ENCODE data around the gene NPR1.

Gene NPR1

DNA sequence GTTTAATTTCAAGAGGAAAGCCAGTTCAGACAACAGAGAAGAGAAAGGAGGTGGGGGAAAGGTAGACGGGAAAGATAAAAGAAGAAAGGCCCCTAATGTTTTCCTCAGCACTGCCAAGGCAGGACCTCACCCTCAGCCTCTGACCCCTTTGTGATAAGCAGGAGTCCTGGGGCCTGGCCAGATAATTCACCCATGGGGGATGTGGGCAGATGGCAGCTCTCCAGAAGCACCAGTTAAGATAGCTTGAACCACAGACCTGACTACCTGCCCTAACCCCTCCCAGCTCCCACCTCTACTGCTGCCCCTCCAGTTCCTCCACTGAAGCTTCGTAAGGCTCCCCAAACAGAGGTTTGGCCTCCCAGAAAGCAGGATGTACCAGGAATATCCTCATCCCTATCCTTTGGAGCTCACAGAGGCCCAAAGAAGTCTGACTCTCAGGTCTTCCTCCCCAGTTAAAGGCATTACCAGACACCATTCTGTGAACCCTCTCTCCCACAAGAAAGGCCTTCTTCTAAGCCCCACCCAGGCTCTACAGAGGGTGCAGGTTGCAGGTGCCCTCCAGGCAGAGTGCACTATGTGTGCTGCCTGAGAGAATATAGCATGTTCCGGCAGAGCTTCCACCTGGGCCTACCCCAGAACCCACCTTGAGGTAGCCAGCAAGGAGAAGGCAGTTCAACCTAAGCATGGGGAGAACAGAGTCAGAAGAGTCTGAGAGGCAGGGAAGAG lies 29.2 kb upstream of the NPR1 start:
- TF ChIP-seq, protein P1, sequence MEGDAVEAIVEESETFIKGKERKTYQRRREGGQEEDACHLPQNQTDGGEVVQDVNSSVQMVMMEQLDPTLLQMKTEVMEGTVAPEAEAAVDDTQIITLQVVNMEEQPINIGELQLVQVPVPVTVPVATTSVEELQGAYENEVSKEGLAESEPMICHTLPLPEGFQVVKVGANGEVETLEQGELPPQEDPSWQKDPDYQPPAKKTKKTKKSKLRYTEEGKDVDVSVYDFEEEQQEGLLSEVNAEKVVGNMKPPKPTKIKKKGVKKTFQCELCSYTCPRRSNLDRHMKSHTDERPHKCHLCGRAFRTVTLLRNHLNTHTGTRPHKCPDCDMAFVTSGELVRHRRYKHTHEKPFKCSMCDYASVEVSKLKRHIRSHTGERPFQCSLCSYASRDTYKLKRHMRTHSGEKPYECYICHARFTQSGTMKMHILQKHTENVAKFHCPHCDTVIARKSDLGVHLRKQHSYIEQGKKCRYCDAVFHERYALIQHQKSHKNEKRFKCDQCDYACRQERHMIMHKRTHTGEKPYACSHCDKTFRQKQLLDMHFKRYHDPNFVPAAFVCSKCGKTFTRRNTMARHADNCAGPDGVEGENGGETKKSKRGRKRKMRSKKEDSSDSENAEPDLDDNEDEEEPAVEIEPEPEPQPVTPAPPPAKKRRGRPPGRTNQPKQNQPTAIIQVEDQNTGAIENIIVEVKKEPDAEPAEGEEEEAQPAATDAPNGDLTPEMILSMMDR (IDR thresholded peaks at IDR 0.05; ENCODE audit: low read depth, low read length, missing control alignments), result no peak
- no peak overlapping the region for H3K4me3 ChIP-seq (ENCODE audit: low read depth, low read length)
- no peak for DNase-seq (ENCODE audit: low read depth)
- in situ Hi-C loops (cut with HindIII; ENCODE audit: low sequenced_read_pairs), result no loop called here

DNA sequence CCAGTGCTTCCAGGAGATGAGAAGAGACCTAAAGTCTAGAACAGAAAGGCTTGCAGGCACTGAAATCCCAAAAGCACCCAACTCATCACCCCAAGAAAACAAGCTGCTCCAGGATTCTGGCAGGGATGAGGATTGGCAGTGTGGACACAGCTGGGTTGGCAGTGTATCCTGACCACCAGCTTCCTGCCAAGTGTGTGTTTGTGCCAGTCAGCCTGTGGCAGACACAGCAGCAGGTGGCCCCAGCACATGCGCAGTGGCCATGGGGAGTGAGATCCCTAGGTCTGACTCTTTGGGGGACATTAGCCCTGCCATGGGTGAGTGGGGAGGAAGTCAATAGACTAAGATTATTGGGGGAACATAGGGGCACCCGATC lies 28.6 kb upstream of the NPR1 start:
- TF ChIP-seq, protein P1 (IDR thresholded peaks at IDR 0.05; ENCODE audit: low read depth, low read length, missing control alignments), result no peak
- in situ Hi-C loops (cut with HindIII; ENCODE audit: low sequenced_read_pairs), result no loop called here
- no peak for DNase-seq (ENCODE audit: low read depth)
- no peak overlapping the region for H3K4me3 ChIP-seq (ENCODE audit: low read depth, low read length)

DNA sequence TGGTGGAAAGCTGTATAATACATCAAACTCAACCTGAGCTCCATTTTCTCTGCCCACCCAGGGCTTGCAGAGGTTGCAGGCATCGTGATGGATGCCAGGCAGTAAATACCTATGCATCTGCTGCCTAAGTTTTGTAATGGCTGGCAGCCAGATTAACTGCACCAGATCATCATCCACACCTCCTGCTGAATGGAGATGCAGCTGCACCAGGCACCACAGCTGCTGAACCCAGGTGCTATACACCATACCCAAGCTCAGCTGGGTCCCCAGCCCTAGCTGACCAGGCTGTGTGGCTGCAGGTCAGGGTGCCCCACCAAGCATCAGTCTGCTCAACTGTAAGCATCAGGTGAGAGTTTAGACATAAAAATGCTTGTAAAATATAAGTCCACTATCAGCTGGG lies 26.7 kb upstream of the NPR1 start:
- no peak overlapping the region for H3K4me3 ChIP-seq (ENCODE audit: low read depth, low read length)
- no peak for DNase-seq (ENCODE audit: low read depth)
- in situ Hi-C loops (cut with HindIII; ENCODE audit: low sequenced_read_pairs), result no loop called here

DNA sequence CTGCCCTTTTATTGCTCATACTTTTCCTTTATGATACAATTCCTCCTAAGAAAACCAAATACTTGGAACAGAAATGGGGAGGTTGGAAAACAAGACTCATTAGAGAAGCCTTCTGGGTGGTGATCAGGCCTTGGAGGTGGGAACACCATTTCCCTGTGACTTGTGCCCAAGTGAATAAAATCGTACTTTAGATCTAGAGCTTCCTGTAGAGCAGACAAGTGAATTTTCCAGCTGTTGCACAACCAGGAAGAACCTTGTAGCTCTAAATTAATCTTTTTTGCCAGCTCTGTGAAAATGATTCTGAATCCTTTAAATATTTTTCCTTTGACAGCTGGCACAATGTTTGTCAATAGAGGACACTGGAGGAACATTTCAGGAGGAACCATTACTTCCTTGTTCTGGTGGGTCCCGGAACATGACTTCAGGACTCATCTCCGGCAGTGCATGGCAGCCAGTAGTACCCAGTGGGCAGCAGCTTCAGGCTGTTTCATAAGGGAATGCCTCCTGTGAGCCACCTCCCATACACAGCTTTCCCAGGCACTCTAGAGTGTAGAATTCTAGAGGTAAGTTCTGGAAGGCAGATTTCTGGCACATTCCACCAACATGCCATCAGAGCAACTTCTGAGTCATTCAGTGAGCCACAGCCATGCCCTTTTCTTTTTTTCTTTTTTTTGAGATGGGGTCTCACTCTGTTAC lies 25.5 kb upstream of the NPR1 start:
- TF ChIP-seq, protein P1 (IDR thresholded peaks at IDR 0.05; ENCODE audit: low read depth, low read length, missing control alignments), result no peak
- in situ Hi-C loops (cut with HindIII; ENCODE audit: low sequenced_read_pairs), result no loop called here
- H3K4me3 ChIP-seq (ENCODE audit: low read depth, low read length), result no peak overlapping the region

More for the DNA sequence above, 26.7 kb upstream of the NPR1 start:
- TF ChIP-seq, protein P1 (IDR thresholded peaks at IDR 0.05; ENCODE audit: low read depth, low read length, missing control alignments), result no peak

DNA sequence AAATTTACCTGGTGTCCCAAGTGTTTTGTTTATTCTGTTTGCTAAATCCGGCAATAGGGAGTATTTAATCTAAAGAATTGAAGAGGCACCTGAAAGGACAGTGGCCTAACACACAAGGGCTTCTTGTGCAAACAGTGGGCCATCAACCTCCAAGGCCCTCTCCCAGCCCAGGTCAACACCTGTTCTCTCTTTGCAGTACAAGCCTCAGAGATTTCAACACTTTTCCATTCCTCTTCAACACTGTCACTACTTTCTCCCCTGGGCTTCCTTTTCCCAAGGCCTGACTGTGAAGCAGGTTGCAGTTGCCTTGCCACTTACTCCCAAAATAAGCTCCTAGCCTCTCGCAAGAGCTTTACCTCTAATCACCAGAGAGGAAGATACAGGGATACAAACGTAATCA lies 23.2 kb upstream of the NPR1 start:
- TF ChIP-seq, protein P1 (IDR thresholded peaks at IDR 0.05; ENCODE audit: low read depth, low read length, missing control alignments), result no peak
- no peak overlapping the region for H3K4me3 ChIP-seq (ENCODE audit: low read depth, low read length)
- in situ Hi-C loops (cut with HindIII; ENCODE audit: low sequenced_read_pairs), result no loop called here
- DNase-seq (ENCODE audit: low read depth), result no peak

More for the DNA sequence above, 25.5 kb upstream of the NPR1 start:
- no peak for DNase-seq (ENCODE audit: low read depth)

DNA sequence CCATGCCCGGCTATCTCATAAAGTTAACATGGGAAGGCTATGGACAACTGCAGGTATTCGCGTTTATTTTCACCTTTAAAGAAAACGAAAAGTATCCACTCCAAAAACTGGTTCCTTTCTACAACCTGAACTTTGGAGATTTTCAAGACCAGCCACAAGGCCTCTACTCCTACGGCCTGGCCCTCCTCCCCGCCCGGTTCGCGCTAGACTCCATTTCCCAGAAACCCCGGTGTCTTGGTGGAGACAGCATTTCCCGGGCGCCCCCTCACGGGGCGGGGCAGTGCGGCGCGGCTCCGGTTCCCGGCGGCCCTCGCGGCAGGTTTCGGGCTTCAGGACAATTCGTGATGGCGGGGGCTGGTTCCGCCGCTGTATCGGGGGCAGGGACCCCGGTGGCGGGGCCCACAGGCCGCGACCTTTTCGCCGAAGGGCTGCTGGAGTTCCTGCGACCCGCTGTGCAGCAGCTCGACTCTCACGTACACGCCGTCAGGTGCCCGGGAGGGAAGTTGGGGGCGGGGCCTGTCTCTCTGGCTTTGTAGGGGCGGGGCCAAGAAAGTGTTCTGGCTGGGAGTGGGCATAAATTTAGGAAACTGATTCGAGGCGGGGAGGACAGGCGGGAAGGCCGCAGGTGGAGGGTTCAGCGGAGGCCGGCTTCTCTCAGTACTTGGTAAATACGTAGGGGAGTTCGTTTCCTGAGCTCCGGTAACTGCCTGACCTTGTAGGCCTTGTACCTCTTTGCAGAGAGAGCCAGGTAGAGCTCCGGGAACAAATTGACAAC lies 19.9 kb upstream of the NPR1 start, which contains the start of gene SNAPIN:
TSS of gene SNAPIN (plus strand) at position 304 of the 775 bp plus-strand sequence. CDS start at position 345, 41 bp downstream.
- H3K4me3 ChIP-seq (ENCODE audit: low read depth, low read length), result peak within 1 kb of the TSS; percentile 60
- TF ChIP-seq, protein P1 (IDR thresholded peaks at IDR 0.05; ENCODE audit: low read depth, low read length, missing control alignments), result no peak
- DNase-seq (ENCODE audit: low read depth), result peak; percentile 74
- in situ Hi-C loops (cut with HindIII; ENCODE audit: low sequenced_read_pairs), result no loop called here

Data from astrocyte of the cerebellum (primary cell).